Activated B cell treated with CpG ODN at 0.5 μM for 24 hours (primary cell): ENCODE data around the gene WFS1. TPM values are rescaled to one million over a fixed set of nuclear protein-coding genes. Genes with fewer than 3 reads are reported as not detected.

Experiments used
- ATAC-seq: fragments of 200-7000 bp; cut with Tn5 transposase; one replicate; pipeline ENCODE4 v1.10.0; 2021; ENCODE audit warnings: low read depth, mild to moderate bottlenecking, moderate library complexity
- CTCF ChIA-PET: fragments of 350-600 bp; sonication (Branson Sonifier 250); formaldehyde crosslinking; loops from one replicate; lab custom pipeline; 2021; ENCODE audit warnings: antibody characterized with exemption; lab: Charles Lee
- POLR2A ChIA-PET: fragments of 350-600 bp; sonication (Branson Sonifier 250); formaldehyde crosslinking; loops from one replicate; lab custom pipeline; 2021; ENCODE audit warnings: antibody characterized with exemption; lab: Charles Lee
- DNase-seq: peaks from one replicate; pipeline ENCODE4 v3.0.0; 2022
- H3K27ac Mint-ChIP-seq: one replicate; pipeline ENCODE4 v1.8.0; 2020; ENCODE audit warnings: mixed read lengths
- H3K27me3 Mint-ChIP-seq: one replicate; pipeline ENCODE4 v1.8.0; 2021; ENCODE audit warnings: mixed read lengths
- H3K36me3 Mint-ChIP-seq: one replicate; pipeline ENCODE4 v1.8.0; 2021; ENCODE audit warnings: low read depth, mixed read lengths
- H3K4me1 Mint-ChIP-seq: one replicate; pipeline ENCODE4 v1.8.0; 2021; ENCODE audit warnings: mixed read lengths
- H3K4me3 Mint-ChIP-seq: one replicate; pipeline ENCODE4 v1.8.0; 2020; ENCODE audit warnings: mild to moderate bottlenecking, mixed read lengths
- H3K9me3 Mint-ChIP-seq: one replicate; pipeline ENCODE4 v1.8.0; 2020; ENCODE audit warnings: mixed read lengths
- intact Hi-C: fragments of 100-400 bp; cut with micrococcal nuclease; formaldehyde crosslinking; loops from one replicate; pipeline ENCODE4 v1.15.1; 2024
- total RNA-seq: library from RNA; stranded (reverse); gene quantifications from 2 replicates; pipeline ENCODE4 v1.2.3, GENCODE V29; 2022
- TF ChIP-seq, protein P1 (sequence below): fragments of 200-600 bp; IDR thresholded peaks from one replicate; pipeline ENCODE4 v1.8.0; 2022; ENCODE audit warnings: antibody characterized with exemption, mild to moderate bottlenecking

WFS1 gene
- total RNA-seq, 1 donor from 2014 or later, result 2.4 TPM

DNA sequence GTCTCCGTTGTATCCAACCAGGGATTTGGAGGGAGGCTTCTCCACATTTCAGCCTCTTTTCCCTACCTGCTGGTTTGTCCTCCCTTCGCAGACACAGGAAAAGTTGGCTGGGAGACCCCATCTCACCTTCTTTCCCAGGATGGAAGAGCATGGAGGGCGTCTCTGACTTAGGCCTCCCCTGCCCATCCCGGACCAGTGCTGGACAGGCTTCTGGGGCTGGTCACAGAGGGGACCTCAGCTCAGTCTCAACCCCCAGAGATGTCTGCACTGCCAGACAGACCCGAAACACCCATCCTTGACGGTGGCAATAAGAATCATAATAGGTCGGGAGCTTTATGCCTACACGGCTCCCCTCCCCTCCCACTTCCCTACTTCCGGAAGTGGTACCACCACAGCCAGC is 1.6 kb downstream of the WFS1 start:
- Mint-ChIP-seq H3K27ac (no peak overlapping the region), H3K4me1 (peaks cover 29% of the 10 kb centered on the region), H3K9me3 (no peaks in the 10 kb centered on the region), H3K36me3 (no peaks in the 10 kb centered on the region), H3K27me3 (no peaks in the 10 kb centered on the region), H3K4me3 (peak overlapping the region; percentile 82)
- DNase-seq, result no peak
- intact Hi-C loops, result no loop called here
- TF ChIP-seq, protein P1, sequence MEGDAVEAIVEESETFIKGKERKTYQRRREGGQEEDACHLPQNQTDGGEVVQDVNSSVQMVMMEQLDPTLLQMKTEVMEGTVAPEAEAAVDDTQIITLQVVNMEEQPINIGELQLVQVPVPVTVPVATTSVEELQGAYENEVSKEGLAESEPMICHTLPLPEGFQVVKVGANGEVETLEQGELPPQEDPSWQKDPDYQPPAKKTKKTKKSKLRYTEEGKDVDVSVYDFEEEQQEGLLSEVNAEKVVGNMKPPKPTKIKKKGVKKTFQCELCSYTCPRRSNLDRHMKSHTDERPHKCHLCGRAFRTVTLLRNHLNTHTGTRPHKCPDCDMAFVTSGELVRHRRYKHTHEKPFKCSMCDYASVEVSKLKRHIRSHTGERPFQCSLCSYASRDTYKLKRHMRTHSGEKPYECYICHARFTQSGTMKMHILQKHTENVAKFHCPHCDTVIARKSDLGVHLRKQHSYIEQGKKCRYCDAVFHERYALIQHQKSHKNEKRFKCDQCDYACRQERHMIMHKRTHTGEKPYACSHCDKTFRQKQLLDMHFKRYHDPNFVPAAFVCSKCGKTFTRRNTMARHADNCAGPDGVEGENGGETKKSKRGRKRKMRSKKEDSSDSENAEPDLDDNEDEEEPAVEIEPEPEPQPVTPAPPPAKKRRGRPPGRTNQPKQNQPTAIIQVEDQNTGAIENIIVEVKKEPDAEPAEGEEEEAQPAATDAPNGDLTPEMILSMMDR, result no peak
- ChIA-PET POLR2A (no interaction called here), CTCF (interaction anchor here (1.4 kb wide), 1 partner anchor 20 kb away, joined by 3 read pairs; no protein-coding TSS in a partner anchor)
- no peak for ATAC-seq

DNA sequence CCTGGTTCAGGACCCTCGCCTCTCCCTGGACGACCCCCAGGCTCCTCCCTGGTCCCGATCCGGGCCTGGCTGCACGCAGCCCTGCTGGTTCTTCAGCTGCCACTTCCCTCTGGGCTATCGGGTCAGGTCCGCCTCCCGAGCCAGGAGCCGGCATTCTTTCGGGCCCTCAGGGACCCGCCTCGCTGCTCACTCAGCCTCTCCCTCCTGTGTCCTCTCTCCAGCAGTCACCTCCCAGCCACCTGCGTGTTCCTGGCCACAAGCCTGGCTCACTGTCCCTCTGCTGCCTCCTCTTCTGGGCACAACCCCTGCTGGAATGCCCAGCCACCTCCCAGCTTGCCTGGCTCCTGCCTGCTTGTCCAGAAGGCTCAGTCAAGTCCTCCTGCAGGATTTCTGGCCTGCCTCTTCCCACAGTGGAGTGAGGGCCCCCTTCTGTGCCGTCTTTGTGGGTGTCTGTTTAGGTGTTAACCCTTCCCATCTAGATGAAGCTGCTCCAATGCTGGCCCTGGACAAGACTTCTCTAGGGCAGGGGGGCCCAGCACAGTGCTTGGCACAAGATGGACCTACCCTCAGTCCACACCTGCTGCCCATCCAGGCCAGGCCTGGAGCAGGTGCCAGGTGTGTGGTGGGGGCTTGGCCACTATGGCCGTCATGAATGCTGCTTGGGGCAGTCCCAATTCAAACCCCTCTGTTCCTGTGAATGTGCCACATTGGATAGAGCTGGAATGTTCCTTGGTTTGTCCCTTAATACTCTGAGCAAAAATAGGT is 2.2 kb downstream of the WFS1 start:
- Mint-ChIP-seq H3K4me1 (peaks cover 29% of the 10 kb centered on the region), H3K27ac (no peak overlapping the region), H3K4me3 (peak overlapping the region; percentile 51), H3K27me3 (no peaks in the 10 kb centered on the region), H3K9me3 (no peaks in the 10 kb centered on the region), H3K36me3 (no peaks in the 10 kb centered on the region)
- TF ChIP-seq, protein P1, result no peak
- no peak for DNase-seq
- no peak for ATAC-seq
- intact Hi-C loops, result no loop called here
- POLR2A ChIA-PET, result no interaction called here
- CTCF ChIA-PET, result interaction anchor here (1.4 kb wide), 1 partner anchor 21 kb away, joined by 3 read pairs; no protein-coding TSS in a partner anchor

DNA sequence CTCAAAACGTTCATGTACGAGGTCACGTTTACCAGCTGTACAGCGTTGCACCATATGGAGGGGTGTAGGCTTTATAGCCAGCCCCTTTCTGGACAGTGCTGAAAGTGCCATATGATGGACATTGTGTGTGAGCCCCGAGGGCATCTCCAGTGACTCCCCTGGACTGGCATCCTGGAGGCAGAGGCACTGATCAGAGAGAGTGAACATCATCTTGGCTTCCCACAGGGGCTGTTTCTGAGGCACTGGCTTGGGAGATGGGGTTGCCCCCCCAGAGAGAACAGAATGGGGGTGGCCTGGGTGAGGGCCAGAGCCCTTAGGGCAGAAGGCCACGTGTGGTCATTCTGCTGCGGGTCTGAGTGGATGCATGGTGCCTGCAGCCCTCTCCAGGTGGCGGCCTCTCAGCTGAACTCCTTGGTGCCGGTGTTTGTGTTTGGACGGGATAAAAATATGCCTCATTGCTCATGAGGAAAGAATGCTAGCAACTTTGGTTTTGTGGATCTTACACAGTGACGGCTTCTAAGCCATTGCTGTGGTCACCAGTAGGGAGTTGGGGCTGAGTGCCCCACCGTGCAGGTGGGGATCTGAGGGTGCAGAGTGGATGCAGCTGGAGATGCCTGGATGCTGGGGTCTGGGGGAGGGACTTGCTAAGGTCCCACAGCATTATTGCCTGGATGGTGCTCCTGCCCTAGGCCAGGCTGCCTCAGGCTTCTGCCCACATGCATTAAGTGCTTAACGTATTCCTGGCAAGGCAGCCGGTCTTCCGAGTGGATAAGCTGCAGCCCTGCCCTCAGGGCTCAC is 3.4 kb downstream of the WFS1 start:
- DNase-seq (no peak), ATAC-seq (no peak)
- CTCF ChIA-PET, result no interaction called here
- intact Hi-C loops, result no loop called here
- Mint-ChIP-seq H3K4me1 (peaks cover 18% of the 10 kb centered on the region), H3K27me3 (no peaks in the 10 kb centered on the region), H3K9me3 (no peaks in the 10 kb centered on the region), H3K27ac (no peak overlapping the region), H3K36me3 (no peaks in the 10 kb centered on the region), H3K4me3 (no peak overlapping the region)
- TF ChIP-seq, protein P1, result no peak
- POLR2A ChIA-PET, result no interaction called here

DNA sequence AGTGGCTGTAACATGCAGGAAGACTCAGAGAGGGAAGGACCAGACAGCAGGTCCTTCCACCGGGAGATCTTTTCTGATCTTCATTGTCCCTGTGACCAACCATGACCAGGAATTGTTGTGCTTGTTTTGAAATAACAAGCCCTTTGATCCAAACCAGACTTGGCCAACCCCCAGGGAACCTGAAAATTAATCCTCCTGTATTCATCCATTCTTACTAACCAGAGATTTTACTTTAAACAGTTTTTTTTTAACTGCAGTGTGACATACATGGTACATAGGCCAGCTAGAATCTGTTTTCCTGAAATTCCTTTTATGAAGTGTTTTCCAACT is 4.0 kb downstream of the WFS1 start:
- H3K9me3 Mint-ChIP-seq, result no peaks in the 10 kb centered on the region
- no peaks in the 10 kb centered on the region for H3K36me3 Mint-ChIP-seq
- ATAC-seq (no peak), DNase-seq (no peak)
- intact Hi-C loops, result no loop called here
- CTCF ChIA-PET, result no interaction called here
- POLR2A ChIA-PET, result no interaction called here
- H3K4me1 Mint-ChIP-seq, result peaks cover 15% of the 10 kb centered on the region
- H3K27me3 Mint-ChIP-seq, result no peaks in the 10 kb centered on the region
- no peak overlapping the region for H3K4me3 Mint-ChIP-seq
- H3K27ac Mint-ChIP-seq, result no peak overlapping the region
- TF ChIP-seq, protein P1, result no peak

DNA sequence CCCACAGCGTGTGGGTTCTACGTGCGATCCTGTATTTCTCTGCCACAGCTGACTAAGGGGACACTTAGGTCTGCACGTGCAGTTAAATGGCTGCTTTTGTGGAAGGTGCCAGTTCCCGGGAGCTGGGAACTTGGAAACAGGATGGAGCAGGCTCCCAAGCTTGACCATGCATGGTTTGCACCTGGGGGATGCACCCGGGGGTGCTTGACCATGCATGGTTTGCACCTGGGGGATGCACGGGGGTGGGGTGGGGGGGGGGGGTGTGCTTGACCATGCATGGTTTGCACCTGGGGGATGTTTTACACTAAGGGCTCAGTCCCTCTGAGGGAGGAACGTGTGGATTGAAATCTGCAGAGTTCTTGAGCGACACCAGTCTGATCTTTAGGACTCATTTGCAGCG is 5.7 kb downstream of the WFS1 start:
- Mint-ChIP-seq H3K27ac (no peak overlapping the region), H3K27me3 (no peaks in the 10 kb centered on the region), H3K4me1 (peaks cover 9% of the 10 kb centered on the region), H3K4me3 (no peak overlapping the region), H3K9me3 (no peaks in the 10 kb centered on the region), H3K36me3 (no peaks in the 10 kb centered on the region)
- ChIA-PET POLR2A (no interaction called here), CTCF (no interaction called here)
- DNase-seq, result no peak
- intact Hi-C loops, result no loop called here
- ATAC-seq, result no peak
- TF ChIP-seq, protein P1, result no peak
